Measurements from ENCODE around the gene ABCG2. TPM values are rescaled to one million over a fixed set of nuclear protein-coding genes. Genes with fewer than 3 reads are reported as not detected.

The ABCG2 gene
- total and polyA plus RNA-seq, 2 of the 4 experiments (the other 2 are of a cell fraction), result 0.50 to 1.1 TPM

DNA sequence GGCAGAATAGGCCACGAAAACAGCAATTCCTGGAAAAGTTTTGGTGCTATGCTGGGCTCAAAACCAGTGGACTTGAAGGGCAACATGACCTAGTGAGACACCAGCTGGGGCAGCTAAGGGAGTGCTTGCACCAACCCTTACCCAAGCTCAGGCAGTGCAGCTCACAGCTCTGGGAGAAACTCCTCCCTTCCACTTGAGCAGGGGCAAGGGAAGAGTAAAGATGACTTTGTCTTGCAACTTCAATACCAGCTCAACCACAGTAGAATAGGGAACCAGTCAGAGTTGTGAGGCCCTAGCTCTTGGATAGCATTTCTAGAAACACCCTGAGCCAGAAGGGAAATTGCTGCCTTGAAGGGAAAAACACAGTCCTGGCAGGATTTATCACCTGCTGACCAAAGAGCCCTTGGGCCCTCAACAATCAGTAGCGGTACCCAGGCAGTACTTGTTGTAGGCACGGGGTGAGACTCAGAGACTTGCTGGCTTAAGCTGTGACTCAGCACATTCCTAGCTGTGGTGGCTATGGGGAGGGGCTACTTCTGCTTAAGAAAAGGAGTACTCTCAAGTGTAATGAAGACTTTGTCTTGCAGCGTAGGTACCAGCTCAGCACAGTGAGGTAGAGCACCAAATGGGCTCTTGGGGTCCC, 19.7 kb upstream of the ABCG2 start (continued):
- TF ChIP-seq, protein P1, sequence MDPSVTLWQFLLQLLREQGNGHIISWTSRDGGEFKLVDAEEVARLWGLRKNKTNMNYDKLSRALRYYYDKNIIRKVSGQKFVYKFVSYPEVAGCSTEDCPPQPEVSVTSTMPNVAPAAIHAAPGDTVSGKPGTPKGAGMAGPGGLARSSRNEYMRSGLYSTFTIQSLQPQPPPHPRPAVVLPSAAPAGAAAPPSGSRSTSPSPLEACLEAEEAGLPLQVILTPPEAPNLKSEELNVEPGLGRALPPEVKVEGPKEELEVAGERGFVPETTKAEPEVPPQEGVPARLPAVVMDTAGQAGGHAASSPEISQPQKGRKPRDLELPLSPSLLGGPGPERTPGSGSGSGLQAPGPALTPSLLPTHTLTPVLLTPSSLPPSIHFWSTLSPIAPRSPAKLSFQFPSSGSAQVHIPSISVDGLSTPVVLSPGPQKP (IDR thresholded peaks at IDR 0.05; ENCODE audit: borderline replicate concordance, low read depth, low read length), result no peak

DNA sequence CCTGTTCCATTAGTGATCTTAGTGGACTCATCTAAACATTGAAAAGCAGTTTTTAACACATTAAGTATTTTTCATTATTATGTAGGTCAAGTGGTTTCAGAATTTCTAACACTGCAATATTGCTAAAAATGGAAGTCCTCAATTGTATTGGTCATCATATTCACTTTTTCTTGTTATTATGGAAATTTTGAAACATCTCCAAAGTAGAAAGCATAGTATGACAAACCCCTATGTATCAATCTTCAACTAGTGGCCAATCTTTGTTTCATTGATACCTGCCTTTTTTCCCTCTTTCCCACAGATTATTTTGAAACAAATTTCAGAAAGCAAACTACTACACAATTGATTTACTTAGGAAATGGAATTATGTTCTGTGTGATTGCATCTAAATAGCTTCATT, 14.5 kb upstream of the ABCG2 start:
- H3K14ac ChIP-seq (replicated peaks; ENCODE audit: low read depth, low read length), result no peak overlapping the region
- H3K27me3 ChIP-seq (ENCODE audit: control insufficient read depth, insufficient read depth, low read length), result no peaks in the 10 kb centered on the region
- H3K23ac ChIP-seq (ENCODE audit: low read depth, low read length), result no peak overlapping the region
- ATAC-seq (ENCODE audit: low read depth) (no peak), DNase-seq (no peak)
- in situ Hi-C loops (cut with MboI; ENCODE audit: low sequenced_read_pairs), result no loop called here
- H2AFZ ChIP-seq (replicated peaks; ENCODE audit: low read length, poor library complexity), result no peak overlapping the region
- H2BK20ac ChIP-seq (ENCODE audit: low read depth, low read length), result no peak overlapping the region
- H2AK9ac ChIP-seq (replicated peaks; ENCODE audit: low read depth, low read length, poor library complexity), result no peak overlapping the region
- no peak overlapping the region for H3K4ac ChIP-seq (ENCODE audit: low read depth, low read length)
- TF ChIP-seq RAD21 (IDR thresholded peaks at IDR 0.05; ENCODE audit: low read length) (no peak), BHLHE40 (IDR thresholded peaks at IDR 0.05; ENCODE audit: low read depth, low read length) (no peak), CEBPB (IDR thresholded peaks at IDR 0.05; ENCODE audit: low read depth, low read length) (no peak), RFX5 (IDR thresholded peaks at IDR 0.05; ENCODE audit: low read depth, low read length) (no peak), SMC3 (IDR thresholded peaks at IDR 0.05; ENCODE audit: low read depth, low read length) (no peak), FOS (IDR thresholded peaks at IDR 0.05; ENCODE audit: low read depth, low read length) (no peak)
- TF ChIP-seq, protein P2, sequence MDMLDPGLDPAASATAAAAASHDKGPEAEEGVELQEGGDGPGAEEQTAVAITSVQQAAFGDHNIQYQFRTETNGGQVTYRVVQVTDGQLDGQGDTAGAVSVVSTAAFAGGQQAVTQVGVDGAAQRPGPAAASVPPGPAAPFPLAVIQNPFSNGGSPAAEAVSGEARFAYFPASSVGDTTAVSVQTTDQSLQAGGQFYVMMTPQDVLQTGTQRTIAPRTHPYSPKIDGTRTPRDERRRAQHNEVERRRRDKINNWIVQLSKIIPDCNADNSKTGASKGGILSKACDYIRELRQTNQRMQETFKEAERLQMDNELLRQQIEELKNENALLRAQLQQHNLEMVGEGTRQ (IDR thresholded peaks at IDR 0.05; ENCODE audit: low read depth, low read length), result no peak
- H3K9ac ChIP-seq (ENCODE audit: low read depth, low read length), result no peak overlapping the region
- H2AK5ac ChIP-seq (ENCODE audit: low read depth, low read length), result no peak overlapping the region
- no peaks in the 10 kb centered on the region for H3K36me3 ChIP-seq (ENCODE audit: control insufficient read depth, insufficient read depth, low read length)
- no peak overlapping the region for H4K91ac ChIP-seq (ENCODE audit: insufficient read depth, low read depth, low read length)
- H3K18ac ChIP-seq (ENCODE audit: low read depth, low read length), result no peak overlapping the region
- H2BK120ac ChIP-seq (ENCODE audit: low read depth, low read length), result no peak overlapping the region
- no peaks in the 10 kb centered on the region for H3K79me1 ChIP-seq (ENCODE audit: low read depth in 1 of 2, low read length in 2 of 2)
- no peak overlapping the region for H3K4me3 ChIP-seq (ENCODE audit: insufficient read depth, low read depth, low read length)
- no peak overlapping the region for H3K4me2 ChIP-seq (ENCODE audit: low read depth, low read length)
- no peak overlapping the region for H2BK5ac ChIP-seq (ENCODE audit: low read depth, low read length, poor library complexity, severe bottlenecking)
- H3K9me3 ChIP-seq (ENCODE audit: control insufficient read depth, insufficient read depth, low read length), result no peaks in the 10 kb centered on the region
- no peak overlapping the region for H3K27ac ChIP-seq (ENCODE audit: insufficient read depth, low read length)
- peaks cover 3% of the 10 kb centered on the region for H3K4me1 ChIP-seq (ENCODE audit: control insufficient read depth, insufficient read depth, low read length)
- dilution Hi-C loops (cut with HindIII; ENCODE audit: low sequenced_read_pairs, unreplicated experiment), result no loop called here
- ChIA-PET POLR2A (ENCODE audit: unreplicated experiment) (no interaction called here), CTCF (interaction anchor here (0.5 to 0.9 kb wide), 2 partner anchors 15 to 28 kb away, joined by 3 read pairs; no protein-coding TSS in a partner anchor)
- H3K9me1 ChIP-seq (ENCODE audit: insufficient read depth, low read length), result peaks cover 6% of the 10 kb centered on the region
- H3K56ac ChIP-seq (ENCODE audit: extremely low read depth, insufficient read depth, low read length), result no peak overlapping the region
- no peaks in the 10 kb centered on the region for H4K20me1 ChIP-seq (ENCODE audit: insufficient read depth, low read length)
- no peak overlapping the region for H4K5ac ChIP-seq (ENCODE audit: low read depth, low read length)
- no TSS peak for BruUV-seq (replicated peaks)
- H4K8ac ChIP-seq (ENCODE audit: low read depth in 2 of 2, low read length in 2 of 2), result no peak overlapping the region
- intact Hi-C loops (cut with micrococcal nuclease), result no loop called here
- H2BK15ac ChIP-seq (ENCODE audit: low read depth, low read length), result no peak overlapping the region

All from IMR-90 (cell line).